ENCODE results near the gene NR1D1.

GRCh38 chr17:40060887-40061608 is 39.3 kb downstream of the NR1D1 start:
- no peak for TF ChIP-seq MAX (IDR thresholded peaks at IDR 0.05)
- no peak for TF ChIP-seq SP2 (IDR thresholded peaks at IDR 0.05; ENCODE audit: low read length)
- no peak for TF ChIP-seq USF2 (IDR thresholded peaks at IDR 0.05; ENCODE audit: low read length)
- no peak for TF ChIP-seq EZH2 (IDR thresholded peaks at IDR 0.05; ENCODE audit: low read depth, low read length, severe bottlenecking)
- TF ChIP-seq CHD2 (IDR thresholded peaks at IDR 0.05; ENCODE audit: low read length), result no peak
- TF ChIP-seq CEBPB (IDR thresholded peaks at IDR 0.05; ENCODE audit: low read depth, low read length), result no peak

Data from H1 (cell line).